Measurements from ENCODE around the gene PFDN1.
"Not testable (repeated sequence)": the region's sequence is repeated elsewhere in the genome, so short reads cannot be mapped to it uniquely, and the experiment has no call there.

The PFDN1 gene

DNA sequence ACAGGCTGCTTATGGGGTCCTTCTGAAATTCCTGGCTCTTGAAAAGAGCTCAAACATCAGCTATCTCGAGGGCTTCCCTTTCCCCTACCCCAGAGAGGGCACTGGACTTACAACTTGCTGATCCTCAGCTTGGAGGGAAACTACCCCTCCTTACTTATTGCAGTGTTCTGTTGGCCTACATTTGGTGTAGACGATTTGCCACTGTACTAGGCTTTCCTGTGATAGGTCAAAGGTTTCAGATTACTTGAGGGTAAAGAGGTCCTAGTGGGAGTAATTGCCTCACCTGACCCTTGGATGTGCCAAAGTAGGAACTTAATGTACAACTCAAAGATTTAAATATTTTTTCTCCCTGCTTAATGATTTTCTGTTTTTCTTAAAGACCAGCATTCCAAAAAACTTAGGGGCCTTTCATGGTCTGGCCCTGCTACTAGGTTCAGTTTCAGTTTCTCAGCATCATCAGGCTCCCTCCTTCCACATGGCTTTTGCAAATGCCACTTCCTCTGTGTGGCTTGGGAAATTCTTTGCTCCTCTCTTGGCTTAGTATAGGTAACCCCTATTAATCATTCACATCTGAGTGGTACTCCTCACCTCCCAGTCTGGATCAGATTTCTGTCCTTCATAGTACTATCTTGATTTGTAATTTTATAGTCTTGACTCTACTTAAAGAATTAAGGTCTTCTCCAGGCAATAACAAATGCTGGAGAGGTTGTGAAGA, 95.5 kb downstream of the PFDN1 start:
- DNase-seq = no peak

DNA sequence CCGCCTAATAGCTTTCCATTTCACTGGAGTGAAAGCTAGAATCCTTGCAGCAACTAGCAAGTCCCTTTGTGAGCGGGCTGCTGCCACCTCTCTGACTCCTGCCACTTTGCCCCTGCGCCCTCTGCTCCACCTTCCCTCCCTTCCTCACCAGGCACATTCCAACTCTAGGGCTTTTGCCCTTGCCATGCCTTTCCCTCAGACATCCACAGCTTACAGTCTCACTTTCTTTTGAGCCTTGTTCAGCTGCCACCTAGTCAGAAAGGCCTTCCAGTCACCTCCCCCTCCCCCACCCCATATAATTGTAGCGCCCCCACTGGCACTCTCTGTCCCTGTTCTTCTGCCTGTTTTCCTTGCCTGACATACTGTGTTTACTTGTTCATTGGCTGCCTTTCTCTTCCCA, 96.9 kb downstream of the PFDN1 start:
- DNase-seq = no peak

DNA sequence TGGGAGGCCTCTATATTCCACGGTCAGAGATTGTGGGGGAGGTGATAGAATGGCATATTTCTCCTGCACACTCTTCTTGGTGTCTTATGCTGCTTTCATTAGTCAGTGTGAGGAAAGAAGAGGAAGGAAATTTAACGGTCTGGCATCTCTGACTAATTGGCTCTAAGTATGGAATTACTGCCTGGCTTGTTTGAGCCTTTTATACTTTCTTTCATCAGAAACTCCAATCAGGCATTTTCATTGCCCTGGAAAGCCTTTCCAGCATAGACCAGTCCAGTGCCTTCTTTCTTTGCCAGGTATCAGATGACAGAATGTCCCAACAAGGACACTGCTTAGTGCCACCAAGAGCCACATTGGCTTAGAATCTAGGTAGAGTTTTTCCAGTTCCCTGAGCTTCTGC, 97.7 kb downstream of the PFDN1 start:
- DNase-seq = no peak

DNA sequence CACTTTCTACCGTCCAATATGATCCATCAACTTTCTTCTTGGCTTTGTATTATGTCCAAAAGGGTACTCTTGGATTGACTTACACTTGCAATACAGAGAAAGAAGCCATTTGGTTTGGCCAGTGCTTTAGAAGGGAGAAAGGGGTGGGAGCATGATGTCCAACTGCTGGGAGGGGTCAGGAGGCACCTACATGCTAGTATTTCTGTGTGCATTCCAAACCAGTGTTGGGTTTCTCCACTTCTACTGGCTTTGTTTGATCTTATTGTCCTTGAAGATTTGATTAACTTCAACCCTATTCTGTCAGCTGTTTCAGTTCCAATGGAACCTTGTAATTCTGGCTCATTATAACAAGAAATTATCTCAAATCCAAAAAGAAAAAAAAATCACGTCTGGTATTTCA, 100.3 kb downstream of the PFDN1 start:
- DNase-seq = no peak

DNA sequence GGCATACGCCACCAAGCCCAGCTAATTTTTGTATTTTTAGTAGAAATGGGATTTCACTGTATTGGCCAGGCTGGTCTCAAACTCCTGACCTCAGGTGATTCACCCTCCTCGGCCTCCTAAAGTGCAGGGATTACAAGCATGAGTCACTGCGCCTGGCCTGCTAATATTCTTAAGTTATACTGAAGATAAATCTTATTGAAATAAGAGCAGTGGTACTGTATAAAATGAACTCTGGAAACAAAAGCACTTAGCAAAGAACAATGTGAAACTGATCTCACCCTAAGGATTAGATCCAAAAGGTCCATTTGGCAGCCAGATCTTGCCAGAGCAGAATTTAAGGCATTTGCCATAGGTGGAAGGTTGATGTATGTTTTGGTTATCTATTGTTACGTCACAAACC, 100.8 kb downstream of the PFDN1 start:
- DNase-seq = no peak

DNA sequence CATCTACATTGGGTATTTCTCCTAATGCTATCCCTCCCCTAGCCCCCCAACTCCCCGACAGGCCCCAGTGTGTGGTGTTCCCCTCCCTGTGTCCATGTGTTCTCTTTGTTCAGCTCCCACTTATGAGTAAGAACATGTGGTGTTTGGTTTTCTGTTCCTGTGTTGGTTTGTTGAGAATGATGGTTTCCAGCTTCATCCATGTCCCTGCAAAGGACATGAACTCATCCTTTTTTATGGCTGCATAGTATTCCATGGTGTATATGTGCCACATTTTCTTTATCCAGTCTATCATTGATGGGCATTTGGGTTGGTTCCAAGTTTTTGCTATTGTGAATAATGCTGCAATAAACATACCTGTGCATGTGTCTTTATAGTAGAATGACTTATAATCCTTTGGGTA, 104.0 kb downstream of the PFDN1 start:
- DNase-seq = not testable (repeated sequence)

DNA sequence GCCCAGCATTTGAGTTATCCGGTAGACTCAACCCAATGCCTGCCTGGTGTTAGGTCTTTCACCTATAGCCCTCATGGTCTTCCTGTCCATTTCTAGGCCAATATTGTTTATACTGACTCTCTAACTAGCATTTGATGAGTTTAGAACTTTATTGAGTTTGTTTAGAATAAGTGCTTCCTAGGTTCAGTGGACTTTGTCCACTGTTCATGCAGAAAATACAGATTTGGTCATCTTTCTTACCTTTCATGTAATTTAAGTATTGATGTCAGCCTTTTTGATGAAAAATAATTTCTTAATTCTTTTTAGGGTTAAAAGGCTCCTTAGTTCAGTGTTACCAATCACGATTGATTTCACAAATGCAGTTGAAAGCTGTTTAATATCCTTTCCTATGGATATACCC, 105.9 kb downstream of the PFDN1 start:
- no peak for DNase-seq

DNA sequence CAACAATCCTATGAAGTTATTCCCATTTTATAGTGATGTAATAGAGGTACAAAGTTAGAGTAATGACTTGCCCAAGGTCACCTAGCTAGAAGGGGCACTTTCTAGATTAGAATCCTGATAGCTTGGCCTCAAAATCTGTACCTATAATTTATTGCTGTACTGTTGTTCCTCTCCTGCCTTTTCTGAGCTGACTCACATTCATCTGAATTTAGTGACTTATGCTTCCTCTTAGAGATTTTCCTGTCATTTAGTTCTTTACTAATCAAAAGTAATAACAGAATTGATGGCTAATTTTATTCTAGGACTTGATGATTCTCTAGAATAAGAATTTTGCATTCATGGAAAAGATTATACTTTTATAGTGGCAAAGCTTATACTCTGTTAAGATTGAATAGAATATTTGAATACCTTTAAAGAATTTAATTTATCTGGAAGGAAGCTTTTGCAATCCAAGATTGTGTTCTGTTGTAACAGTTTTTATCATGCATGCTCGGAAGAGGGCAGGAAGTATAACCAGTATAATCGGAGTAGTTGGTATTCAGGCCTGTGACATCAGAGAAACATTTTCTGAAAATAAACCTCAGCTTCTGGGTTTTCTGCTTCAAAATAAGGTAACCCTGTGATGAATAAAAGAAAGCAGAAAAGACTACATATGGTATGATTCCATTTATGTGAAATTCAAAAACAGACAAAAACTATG, 106.6 kb downstream of the PFDN1 start:
- DNase-seq = no peak
